ENCODE measurements around the gene SETX.
A peak's percentile ranks its signal among the peaks of the same experiment; 100 is the strongest.

The SETX gene

GRCh38 chr9:132236662-132237311 is 118.0 kb downstream of the SETX start:
- H3K4me3 ChIP-seq (ENCODE audit: low read depth, low read length), result no peak overlapping the region
- TF ChIP-seq, protein P1, sequence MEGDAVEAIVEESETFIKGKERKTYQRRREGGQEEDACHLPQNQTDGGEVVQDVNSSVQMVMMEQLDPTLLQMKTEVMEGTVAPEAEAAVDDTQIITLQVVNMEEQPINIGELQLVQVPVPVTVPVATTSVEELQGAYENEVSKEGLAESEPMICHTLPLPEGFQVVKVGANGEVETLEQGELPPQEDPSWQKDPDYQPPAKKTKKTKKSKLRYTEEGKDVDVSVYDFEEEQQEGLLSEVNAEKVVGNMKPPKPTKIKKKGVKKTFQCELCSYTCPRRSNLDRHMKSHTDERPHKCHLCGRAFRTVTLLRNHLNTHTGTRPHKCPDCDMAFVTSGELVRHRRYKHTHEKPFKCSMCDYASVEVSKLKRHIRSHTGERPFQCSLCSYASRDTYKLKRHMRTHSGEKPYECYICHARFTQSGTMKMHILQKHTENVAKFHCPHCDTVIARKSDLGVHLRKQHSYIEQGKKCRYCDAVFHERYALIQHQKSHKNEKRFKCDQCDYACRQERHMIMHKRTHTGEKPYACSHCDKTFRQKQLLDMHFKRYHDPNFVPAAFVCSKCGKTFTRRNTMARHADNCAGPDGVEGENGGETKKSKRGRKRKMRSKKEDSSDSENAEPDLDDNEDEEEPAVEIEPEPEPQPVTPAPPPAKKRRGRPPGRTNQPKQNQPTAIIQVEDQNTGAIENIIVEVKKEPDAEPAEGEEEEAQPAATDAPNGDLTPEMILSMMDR (IDR thresholded peaks at IDR 0.05; ENCODE audit: low read depth, low read length), result no peak
- no peak for TF ChIP-seq MYC (IDR thresholded peaks at IDR 0.05; ENCODE audit: low read depth, low read length)
- no peak for TF ChIP-seq POLR2A (IDR thresholded peaks at IDR 0.05; ENCODE audit: extremely low read depth, insufficient read length)
- no peak for TF ChIP-seq MAX (IDR thresholded peaks at IDR 0.05; ENCODE audit: low read depth, low read length)
- no peak for DNase-seq (ENCODE audit: low read depth)

- peak; percentile 75 for DNase-seq (ENCODE audit: low read depth)
- H3K4me3 ChIP-seq (ENCODE audit: low read depth, low read length), result no peak overlapping the region
- TF ChIP-seq, protein P1 (IDR thresholded peaks at IDR 0.05; ENCODE audit: low read depth, low read length), result peak; percentile 97
- TF ChIP-seq MAX (IDR thresholded peaks at IDR 0.05; ENCODE audit: low read depth, low read length), result peak; percentile 59; the same call in 1 of the 2 replicates
- TF ChIP-seq POLR2A (IDR thresholded peaks at IDR 0.05; ENCODE audit: extremely low read depth, insufficient read length), result no peak
These were observed 118.7 kb downstream of the SETX start for GRCh38 chr9:132235894-132236661.

DNA sequence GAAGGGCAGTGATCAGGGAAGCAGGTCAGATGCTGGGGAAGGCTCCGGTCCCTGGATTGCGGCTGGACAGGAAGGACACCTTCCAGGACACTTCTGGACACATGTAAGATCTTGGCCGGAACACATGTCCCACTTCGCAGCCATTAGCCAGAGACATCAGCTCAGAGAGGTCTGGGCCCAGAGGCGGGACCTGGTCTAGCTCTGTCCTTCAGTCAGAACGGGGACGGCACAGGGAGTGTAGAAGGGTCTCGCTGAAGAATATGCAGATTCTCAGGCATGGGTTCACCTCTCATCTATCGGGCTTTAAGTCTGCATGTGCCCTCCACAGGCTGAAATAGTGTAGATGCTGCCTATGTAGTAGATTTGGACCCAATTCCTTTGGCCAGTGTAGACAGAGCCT is 119.7 kb downstream of the SETX start:
- DNase-seq (ENCODE audit: low read depth), result no peak
- H3K4me3 ChIP-seq (ENCODE audit: low read depth, low read length), result no peak overlapping the region
- TF ChIP-seq MYC (IDR thresholded peaks at IDR 0.05; ENCODE audit: low read depth, low read length) (no peak), MAX (IDR thresholded peaks at IDR 0.05; ENCODE audit: low read depth, low read length) (no peak), POLR2A (IDR thresholded peaks at IDR 0.05; ENCODE audit: extremely low read depth, insufficient read length) (no peak)
- TF ChIP-seq, protein P1 (IDR thresholded peaks at IDR 0.05; ENCODE audit: low read depth, low read length), result no peak

DNA sequence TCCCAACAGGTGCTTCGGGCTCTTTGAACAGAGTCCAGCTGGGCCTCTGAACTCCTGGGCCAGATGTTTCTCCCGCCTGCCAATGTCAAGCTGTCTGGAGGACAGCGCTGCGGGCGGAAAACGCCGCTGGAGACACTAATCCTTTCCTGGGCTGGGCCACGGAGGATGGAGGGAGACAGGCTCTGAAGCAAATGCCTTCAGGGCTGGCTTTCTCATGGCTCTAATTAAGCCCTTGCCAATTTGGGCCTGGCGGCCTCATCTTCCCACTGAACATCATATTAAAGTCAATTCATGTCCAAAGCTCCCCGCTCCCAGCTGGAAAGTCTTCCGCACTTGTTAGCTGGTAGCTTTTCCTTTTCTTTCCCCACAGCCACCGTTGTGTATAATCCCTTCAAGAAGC is 120.3 kb downstream of the SETX start:
- DNase-seq (ENCODE audit: low read depth), result no peak
- H3K4me3 ChIP-seq (ENCODE audit: low read depth, low read length), result no peak overlapping the region
- TF ChIP-seq MAX (IDR thresholded peaks at IDR 0.05; ENCODE audit: low read depth, low read length) (no peak), POLR2A (IDR thresholded peaks at IDR 0.05; ENCODE audit: extremely low read depth, insufficient read length) (no peak), MYC (IDR thresholded peaks at IDR 0.05; ENCODE audit: low read depth, low read length) (no peak)
- TF ChIP-seq, protein P1 (IDR thresholded peaks at IDR 0.05; ENCODE audit: low read depth, low read length), result no peak

- no peak overlapping the region for H3K4me3 ChIP-seq (ENCODE audit: low read depth, low read length)
- no peak for DNase-seq (ENCODE audit: low read depth)
- TF ChIP-seq MYC (IDR thresholded peaks at IDR 0.05; ENCODE audit: low read depth, low read length) (no peak), MAX (IDR thresholded peaks at IDR 0.05; ENCODE audit: low read depth, low read length) (no peak), POLR2A (IDR thresholded peaks at IDR 0.05; ENCODE audit: extremely low read depth, insufficient read length) (no peak)
- TF ChIP-seq, protein P1 (IDR thresholded peaks at IDR 0.05; ENCODE audit: low read depth, low read length), result no peak
These were observed 121.6 kb downstream of the SETX start for GRCh38 chr9:132233138-132233537.
